Liver (tissue), 9 donors: ENCODE results near the gene CLIC1. TPM values are rescaled to one million over a fixed set of nuclear protein-coding genes. Genes with fewer than 3 reads are reported as not detected.

ENCODE experiments used
- DNase-seq: peaks from one replicate; pipeline ENCODE4 v3.0.0-alpha.2; 2017; ENCODE audit warnings: low spot score
- H3K27ac ChIP-seq, 2 donors: one replicate each; pipeline ENCODE4 v1.7.0; 2013; ENCODE audit warnings: inconsistent platforms in 2 of 2, low read length in 2 of 2, control low read depth in 1 of 2, low read depth in 1 of 2, mild to moderate bottlenecking in 1 of 2
- H3K27me3 ChIP-seq, 4 donors: one replicate each; pipeline versions ENCODE4 v1.6.1 to v1.7.0; 2013; ENCODE audit warnings: low read length in 3 of 4, inconsistent platforms in 1 of 4, mild to moderate bottlenecking in 1 of 4, moderate library complexity in 1 of 4; ENCODE audit not compliant: control insufficient read depth in 4 of 4, insufficient read depth in 4 of 4
- H3K36me3 ChIP-seq, 4 donors: one replicate each; pipeline versions ENCODE4 v1.6.1 to v1.7.0; 2013; ENCODE audit warnings: low read length in 3 of 4, mild to moderate bottlenecking in 3 of 4, low read depth in 1 of 4, moderate library complexity in 1 of 4; ENCODE audit not compliant: control insufficient read depth in 4 of 4, insufficient read depth in 3 of 4
- H3K4me1 ChIP-seq, 4 donors: one replicate each; pipeline versions ENCODE4 v1.6.1 to v1.7.0; 2013; ENCODE audit warnings: low read length in 3 of 4, mild to moderate bottlenecking in 3 of 4, moderate library complexity in 1 of 4; ENCODE audit not compliant: control insufficient read depth in 4 of 4, insufficient read depth in 4 of 4
- H3K4me3 ChIP-seq, 3 donors: one replicate each; pipeline versions ENCODE4 v1.6.1 to v1.7.0; 2013; ENCODE audit warnings: low read length in 3 of 3, control low read depth in 1 of 3, low read depth in 1 of 3, mild to moderate bottlenecking in 1 of 3
- H3K9ac ChIP-seq, 2 donors: one replicate each; pipeline ENCODE4 v1.7.0; 2013; ENCODE audit warnings: low read length in 2 of 2, mild to moderate bottlenecking in 2 of 2, moderate library complexity in 2 of 2, control low read depth in 1 of 2, low read depth in 1 of 2
- H3K9me3 ChIP-seq, 4 donors: one replicate each; pipeline versions ENCODE4 v1.6.1 to v1.7.0; 2013; ENCODE audit warnings: low read length in 3 of 4; ENCODE audit not compliant: control insufficient read depth in 4 of 4
- EGR1 ChIP-seq, 2 donors: IDR thresholded peaks; 2 replicates each; pipeline ENCODE4 v1.6.1; 2016 to 2018; ENCODE audit warnings: antibody characterized with exemption in 2 of 2, low read depth in 2 of 2
- FOXA1 ChIP-seq: IDR thresholded peaks from 2 replicates; pipeline ENCODE4 v1.6.1; 2016; ENCODE audit warnings: antibody characterized with exemption
- GABPA ChIP-seq, 2 donors: IDR thresholded peaks in 1 of 2; conservative IDR thresholded peaks in 1 of 2; 2 replicates each; pipeline ENCODE4 v1.6.1; 2016; ENCODE audit warnings: antibody characterized with exemption in 2 of 2, mild to moderate bottlenecking in 1 of 2, moderate library complexity in 1 of 2
- HNF4A ChIP-seq, 2 donors: conservative IDR thresholded peaks; 2 replicates each; pipeline ENCODE4 v1.6.1; 2016; ENCODE audit warnings: antibody characterized with exemption in 2 of 2, mild to moderate bottlenecking in 2 of 2
- HNF4G ChIP-seq: IDR thresholded peaks from 2 replicates; pipeline ENCODE4 v1.6.1; 2016; ENCODE audit warnings: antibody characterized with exemption
- JUND ChIP-seq, 2 donors: IDR thresholded peaks; 2 replicates each; pipeline ENCODE4 v1.6.1; 2016; ENCODE audit warnings: antibody characterized with exemption in 2 of 2
- NR2F2 ChIP-seq: IDR thresholded peaks from 2 replicates; pipeline ENCODE4 v1.6.1; 2016; ENCODE audit warnings: antibody characterized with exemption
- RAD21 ChIP-seq, 2 donors: IDR thresholded peaks; 2 replicates each; pipeline ENCODE4 v1.6.1; 2016; ENCODE audit warnings: antibody characterized with exemption in 2 of 2, mild to moderate bottlenecking in 2 of 2
- REST ChIP-seq: IDR thresholded peaks from 2 replicates; pipeline ENCODE4 v1.6.1; 2016; ENCODE audit warnings: antibody characterized with exemption, mild to moderate bottlenecking
- RXRA ChIP-seq, 2 donors: IDR thresholded peaks; 2 replicates each; pipeline ENCODE4 v1.6.1; 2017 to 2018; ENCODE audit warnings: antibody characterized with exemption in 2 of 2, mild to moderate bottlenecking in 1 of 2
- SP1 ChIP-seq: IDR thresholded peaks from 2 replicates; pipeline ENCODE4 v1.6.1; 2018; ENCODE audit warnings: antibody characterized with exemption, mild to moderate bottlenecking
- TAF1 ChIP-seq: conservative IDR thresholded peaks from 2 replicates; pipeline ENCODE4 v1.6.1; 2016; ENCODE audit warnings: antibody characterized with exemption, mild to moderate bottlenecking
- WGBS: extraction: QIAGEN DNeasy Blood & Tissue Kit; methylation state at CpG from one replicate; pipeline ENCODE4 v1.1.7; 2013; 5-methylcytosine and 5-hydroxymethylcytosine counted together
- polyA plus RNA-seq, 2 donors: library from polyadenylated mRNA; stranded (reverse) in 1 of 2; unstranded in 1 of 2; fragments of 200-250 nt in 1 of 2; fragments of >200 nt in 1 of 2; fragmentation: Nextera tagmentation in 1 of 2; extraction: Ambion mirVana in 1 of 2; gene quantifications; one replicate each; pipeline versions ENCODE4 v1.2.1 to v1.2.3, GENCODE V29; 2013 to 2015
- total RNA-seq, 2 donors: library from RNA; depleted of rRNA; stranded (reverse); fragments of >200 nt; gene quantifications; one replicate each; pipeline ENCODE4 v1.2.3, GENCODE V29; 2014
- TF ChIP-seq, protein P1 (sequence below): IDR thresholded peaks from 2 replicates; pipeline ENCODE4 v1.6.1; 2016; ENCODE audit warnings: antibody characterized with exemption
- donor health status: healthy.
- donor health status: healthy.
- donor health status: healthy.
- donor health status: healthy.
- donor health status: healthy.

CLIC1 gene
- total and polyA plus RNA-seq, 4 donors = 56.5 to 124 (median 64.5) TPM

GRCh38 chr6:31690231-31691077 is 45.9 kb downstream of the CLIC1 start:
- DNase-seq = peak; percentile 54
- Histone ChIP-seq H3K4me1 (no peaks in the 10 kb centered on the region), H3K27me3 (no peaks in the 10 kb centered on the region), H3K27ac (no peak overlapping the region), H3K9ac (no peak overlapping the region), H3K4me3 (no peak overlapping the region), H3K36me3 (peaks cover 4 to 88% (median 65%) of the 10 kb centered on the region in 4 donors), H3K9me3 (no peaks in the 10 kb centered on the region)
- TF ChIP-seq REST (no peak), HNF4G (no peak), SP1 (no peak), TAF1 (no peak), GABPA (IDR thresholded peaks at IDR 0.05 in 1 of 2, conservative IDR thresholded peaks at IDR 0.05 in 1 of 2) (no peak), HNF4A (conservative IDR thresholded peaks at IDR 0.05) (no peak), FOXA1 (no peak), EGR1 (IDR thresholded peaks at IDR 0.05; ENCODE audit: low read depth in 2 of 2) (no peak), RXRA (IDR thresholded peaks at IDR 0.05) (no peak), JUND (IDR thresholded peaks at IDR 0.05) (no peak)
- TF ChIP-seq, protein P1, sequence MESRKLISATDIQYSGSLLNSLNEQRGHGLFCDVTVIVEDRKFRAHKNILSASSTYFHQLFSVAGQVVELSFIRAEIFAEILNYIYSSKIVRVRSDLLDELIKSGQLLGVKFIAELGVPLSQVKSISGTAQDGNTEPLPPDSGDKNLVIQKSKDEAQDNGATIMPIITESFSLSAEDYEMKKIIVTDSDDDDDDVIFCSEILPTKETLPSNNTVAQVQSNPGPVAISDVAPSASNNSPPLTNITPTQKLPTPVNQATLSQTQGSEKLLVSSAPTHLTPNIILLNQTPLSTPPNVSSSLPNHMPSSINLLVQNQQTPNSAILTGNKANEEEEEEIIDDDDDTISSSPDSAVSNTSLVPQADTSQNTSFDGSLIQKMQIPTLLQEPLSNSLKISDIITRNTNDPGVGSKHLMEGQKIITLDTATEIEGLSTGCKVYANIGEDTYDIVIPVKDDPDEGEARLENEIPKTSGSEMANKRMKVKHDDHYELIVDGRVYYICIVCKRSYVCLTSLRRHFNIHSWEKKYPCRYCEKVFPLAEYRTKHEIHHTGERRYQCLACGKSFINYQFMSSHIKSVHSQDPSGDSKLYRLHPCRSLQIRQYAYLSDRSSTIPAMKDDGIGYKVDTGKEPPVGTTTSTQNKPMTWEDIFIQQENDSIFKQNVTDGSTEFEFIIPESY = no peak
- WGBS = 70% methylated on average over 10 of the region's 10 CpGs

DNA sequence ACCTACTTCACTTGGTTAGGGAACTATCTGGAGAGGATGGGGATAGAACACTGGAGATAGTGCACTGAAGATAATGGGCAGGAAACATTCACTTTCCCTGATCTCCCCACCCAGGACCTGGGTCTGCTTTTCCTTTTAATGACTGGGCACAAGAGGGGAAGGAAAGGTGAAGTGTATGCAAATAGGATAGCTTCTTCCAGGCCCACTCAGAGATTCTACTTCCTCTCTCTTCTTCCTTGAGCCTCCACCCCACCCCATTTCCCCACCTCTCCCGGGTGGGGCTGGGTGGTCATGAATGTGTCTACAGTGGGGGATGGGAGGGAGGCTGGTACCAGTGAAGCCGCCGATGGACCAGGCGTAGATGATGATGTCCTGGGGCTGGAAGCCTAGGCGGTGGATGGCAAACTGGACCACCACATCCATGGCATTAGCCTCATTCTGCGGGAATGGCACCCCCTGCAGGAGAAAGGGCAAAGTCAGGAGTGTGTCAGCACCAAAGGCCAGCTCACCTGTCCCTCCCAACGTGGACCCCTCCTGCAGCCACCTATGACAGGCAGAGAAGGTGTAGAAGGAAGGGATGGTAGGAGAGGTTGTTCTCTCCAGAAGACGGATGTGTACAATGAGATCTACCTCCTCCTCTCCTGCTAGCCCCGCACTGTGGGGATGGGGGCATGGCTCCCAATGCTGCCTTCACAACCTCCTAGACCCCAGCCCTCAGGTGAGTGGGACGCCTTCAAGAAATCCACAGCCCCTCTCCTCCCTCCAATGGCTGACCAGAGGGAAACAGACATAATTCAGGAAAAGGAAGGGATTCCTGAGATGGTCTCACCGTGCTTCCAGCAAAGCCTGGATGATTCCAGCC is 46.9 kb downstream of the CLIC1 start:
- Histone ChIP-seq H3K9ac (no peak overlapping the region), H3K9me3 (no peaks in the 10 kb centered on the region), H3K27me3 (no peaks in the 10 kb centered on the region), H3K27ac (no peak overlapping the region), H3K4me1 (no peaks in the 10 kb centered on the region), H3K36me3 (peaks cover 4 to 82% (median 61%) of the 10 kb centered on the region in 4 donors), H3K4me3 (no peak overlapping the region)
- DNase-seq = no peak
- 85% methylated on average over 11 of the region's 11 CpGs for WGBS
- TF ChIP-seq EGR1 (IDR thresholded peaks at IDR 0.05; ENCODE audit: low read depth in 2 of 2) (no peak), RAD21 (IDR thresholded peaks at IDR 0.05) (peak in 1 of 2 donors; percentile 17), NR2F2 (no peak), JUND (IDR thresholded peaks at IDR 0.05) (no peak)
